A549 (cell line): ENCODE data around the gene PDGFD. TPM values are rescaled to one million over a fixed set of nuclear protein-coding genes. Genes with fewer than 3 reads are reported as not detected.

ENCODE experiments used
- ATAC-seq, 2 experiments: fragments of 200-7000 bp in 1 of 2; fragments of >200 bp in 1 of 2; cut with Nextera tagmentation in 1 of 2; cut with Tn5 transposase in 1 of 2; 3 replicates each; pipeline versions ENCODE4 v1.8.0 to v1.9.1; 2018 to 2020; ENCODE audit warnings: mild to moderate bottlenecking in 1 of 2, moderate library complexity in 1 of 2
- CTCF ChIA-PET: fragments of 300-600 bp; sonication (Branson Sonifier 250); formaldehyde crosslinking; extraction: SDS; loops from one replicate; lab custom pipeline; 2021; ENCODE audit warnings: antibody characterized with exemption, inconsistent platforms; lab: Yijun Ruan, JAX
- POLR2A ChIA-PET: fragments of 350-600 bp; formaldehyde crosslinking; extraction: SDS; loops from one replicate; lab custom pipeline; 2021; ENCODE audit warnings: antibody characterized with exemption, inconsistent platforms; lab: Yijun Ruan, JAX
- DNase-seq, 2 experiments: peaks; one replicate each; pipeline versions ENCODE4 v3.0.0 to v3.0.0-alpha.2; 2011 to 2016; ENCODE audit warnings: low read depth in 1 of 2, low spot score in 1 of 2
- FAIRE-seq: peaks from 2 replicates; lab custom pipeline; 2011; peaks lifted over from hg19 to GRCh38; lab: Jason Lieb, UNC
- H3K27ac ChIP-seq, 2 experiments: fragments of >200 bp; sonication (Bioruptor Twin); formaldehyde crosslinking; 3 replicates each; pipeline ENCODE4 v1.5.1; 2016 to 2017
- H3K4me1 ChIP-seq: fragments of >200 bp; sonication (Bioruptor Twin); formaldehyde crosslinking; 3 replicates; pipeline ENCODE4 v1.6.1; 2016
- H3K4me2 ChIP-seq: fragments of >200 bp; sonication (Bioruptor Twin); formaldehyde crosslinking; 3 replicates; pipeline ENCODE4 v1.6.1; 2016
- H3K4me3 ChIP-seq: fragments of >200 bp; sonication (Bioruptor Twin); formaldehyde crosslinking; 3 replicates; pipeline ENCODE4 v1.5.1; 2016
- H3K9me3 ChIP-seq: fragments of >200 bp; sonication (Bioruptor Twin); formaldehyde crosslinking; 3 replicates; pipeline ENCODE4 v1.6.1; 2016
- ATOH8 ChIP-seq: fragments of 250-450 bp; sonication (Bioruptor Pico); IDR thresholded peaks from 2 replicates; pipeline ENCODE4 v1.5.0; 2020; ENCODE audit warnings: low read depth, mild to moderate bottlenecking, moderate library complexity
- BCL3 ChIP-seq: fragments of >200 bp; sonication (Bioruptor Twin); formaldehyde crosslinking; IDR thresholded peaks from 3 replicates; pipeline ENCODE4 v1.6.1; 2016
- CEBPB ChIP-seq, 2 experiments: fragments of >200 bp in 1 of 2; sonication (Bioruptor Twin) in 1 of 2; formaldehyde crosslinking in 1 of 2; IDR thresholded peaks; 2 replicates each; pipeline ENCODE4 v1.6.1; 2012 to 2016
- EHF ChIP-seq: fragments of 250-450 bp; sonication (Bioruptor Pico); IDR thresholded peaks from 2 replicates; pipeline ENCODE4 v1.5.0; 2020; ENCODE audit warnings: mild to moderate bottlenecking
- ESRRA ChIP-seq: fragments of 150-350 bp; IDR thresholded peaks from 2 replicates; pipeline ENCODE4 v1.6.1; 2014; ENCODE audit warnings: mild to moderate bottlenecking, low read length, borderline replicate concordance
- FOSB ChIP-seq: fragments of 250-450 bp; sonication (Bioruptor Pico); IDR thresholded peaks from 2 replicates; pipeline ENCODE4 v1.5.0; 2020; ENCODE audit warnings: mild to moderate bottlenecking, moderate library complexity
- FOSL2 ChIP-seq, 2 experiments: fragments of 450-650 bp in 1 of 2; fragments of >200 bp in 1 of 2; sonication (Bioruptor Twin) in 1 of 2; formaldehyde crosslinking; IDR thresholded peaks; 2 replicates each; pipeline versions ENCODE4 v1.5.0 to v1.6.1; 2016 to 2020; ENCODE audit warnings: mild to moderate bottlenecking in 1 of 2, moderate library complexity in 1 of 2
- GATA3 ChIP-seq: IDR thresholded peaks from 2 replicates; pipeline ENCODE4 v1.6.1; 2012; ENCODE audit warnings: borderline replicate concordance
- HEYL ChIP-seq: fragments of 250-450 bp; sonication (Bioruptor Pico); IDR thresholded peaks from 2 replicates; pipeline ENCODE4 v1.8.0; 2021; ENCODE audit warnings: mild to moderate bottlenecking, moderate library complexity
- HOXB13 ChIP-seq: fragments of 250-450 bp; sonication (Bioruptor Pico); IDR thresholded peaks from 2 replicates; pipeline ENCODE4 v1.5.0; 2020; ENCODE audit warnings: low read depth, mild to moderate bottlenecking, moderate library complexity
- JUNB ChIP-seq: fragments of >200 bp; sonication (Bioruptor Twin); formaldehyde crosslinking; IDR thresholded peaks from 2 replicates; pipeline ENCODE4 v1.6.1; 2016
- SMC3 ChIP-seq: fragments of >200 bp; sonication (Bioruptor Twin); formaldehyde crosslinking; IDR thresholded peaks from 3 replicates; pipeline ENCODE4 v1.6.1; 2018; ENCODE audit warnings: inconsistent platforms
- USF2 ChIP-seq: fragments of 450-650 bp; IDR thresholded peaks from 2 replicates; pipeline ENCODE4 v1.6.1; 2014; ENCODE audit warnings: antibody characterized with exemption
- ZC3H11A ChIP-seq: fragments of 450-650 bp; IDR thresholded peaks from 2 replicates; pipeline ENCODE4 v1.6.1; 2014; ENCODE audit warnings: antibody characterized with exemption, mild to moderate bottlenecking
- ZFP36 ChIP-seq: fragments of 450-650 bp; IDR thresholded peaks from 2 replicates; pipeline ENCODE4 v1.6.1; 2014; ENCODE audit warnings: borderline replicate concordance; ENCODE audit not compliant: partially characterized antibody
- ZSCAN20 ChIP-seq: fragments of 250-450 bp; sonication (Bioruptor Pico); IDR thresholded peaks from 2 replicates; pipeline ENCODE4 v1.8.0; 2022; ENCODE audit warnings: mild to moderate bottlenecking, moderate library complexity
- WGBS: methylation state at CpG from one replicate; pipeline ENCODE4 v1.1.6; 2017; ENCODE audit errors: missing lambda C conversion rate; 5-methylcytosine and 5-hydroxymethylcytosine counted together
- polyA plus RNA-seq, 4 experiments: library from polyadenylated mRNA; depleted of rRNA in 3 of 4; stranded (reverse); fragments of >200 nt; fragmentation: RNase III in 1 of 4; extraction: RNeasy Plus Mini Kit Qiagen cat#74134 plus additional on column Dnase treatment in 1 of 4; gene quantifications; 2 replicates in 3 of 4; 3 replicates in 1 of 4; pipeline ENCODE4 v1.2.3, GENCODE V29; 2011 to 2017

Gene PDGFD
- polyA plus RNA-seq, 2 of the 4 experiments (the other 2 are of a cell fraction): 11.1 to 29.7 TPM

- peak in 1 of 2 experiments; percentile 39 for DNase-seq
- H3K4me1 ChIP-seq: peaks cover 21% of the 10 kb centered on the region; the same call in 2 of the 3 replicates
- ChIA-PET CTCF (no interaction called here), POLR2A (no interaction called here)
- peak in 1 of 2 experiments; percentile 57; a peak in 3 of 6 replicates for ATAC-seq
- H3K9me3 ChIP-seq: no peaks in the 10 kb centered on the region
- FAIRE-seq: no peak
- 35% methylated on average over 3 of the region's 3 CpGs for WGBS
- H3K4me2 ChIP-seq: peak overlapping the region; percentile 23; the same call in 2 of the 3 replicates
- TF ChIP-seq CEBPB (IDR thresholded peaks at IDR 0.05) (peak in 1 of 2 experiments; percentile 70; a peak in 2 of 4 replicates), GATA3 (peak; percentile 55; the same call in 1 of the 2 replicates), ZC3H11A (no peak)
- no peak overlapping the region for H3K4me3 ChIP-seq
- peak overlapping the region; percentile 49 to 75; a peak in 4 of 6 replicates for H3K27ac ChIP-seq
Observed at GRCh38 chr11:103959279-103959942, 204.5 kb downstream of the PDGFD start.

GRCh38 chr11:103958475-103959215, 205.3 kb downstream of the PDGFD start:
- H3K27ac ChIP-seq: peak overlapping the region; percentile 13 to 75; a peak in 4 of 6 replicates
- FAIRE-seq (no peak), ATAC-seq (no peak), DNase-seq (no peak)
- POLR2A ChIA-PET: no interaction called here
- H3K4me3 ChIP-seq: no peak overlapping the region
- H3K4me2 ChIP-seq: no peak overlapping the region; the same call in 2 of the 3 replicates
- 87% methylated on average over 5 of the region's 5 CpGs for WGBS
- peaks cover 26% of the 10 kb centered on the region for H3K4me1 ChIP-seq
- no peaks in the 10 kb centered on the region for H3K9me3 ChIP-seq
- TF ChIP-seq SMC3 (no peak), ATOH8 (CRISPR knock-in tag) (no peak), ZSCAN20 (CRISPR knock-in tag) (no peak), CEBPB (IDR thresholded peaks at IDR 0.05) (no peak), JUNB (no peak), BCL3 (no peak), HEYL (no peak), HOXB13 (CRISPR knock-in tag) (no peak), FOSB (CRISPR knock-in tag) (no peak)
- TF ChIP-seq, all 56 proteins: peak for 0
- CTCF ChIA-PET: interaction anchor here (1.2 kb wide), 1 partner anchor 9 kb away, joined by 4 read pairs; no protein-coding TSS in a partner anchor

- Histone ChIP-seq H3K27ac (no peak overlapping the region), H3K9me3 (no peaks in the 10 kb centered on the region), H3K4me2 (no peak overlapping the region), H3K4me3 (no peak overlapping the region), H3K4me1 (peaks cover 12% of the 10 kb centered on the region; the same call in 2 of the 3 replicates)
- no peak for FAIRE-seq
- 66% methylated on average over 5 of the region's 5 CpGs for WGBS
- DNase-seq: no peak
- POLR2A ChIA-PET: no interaction called here
- CTCF ChIA-PET: interaction anchor here (0.7 to 0.8 kb wide), 2 partner anchors 124 to 210 kb away, joined by 3 read pairs; partner anchors contain the start of gene PDGFD
- ATAC-seq: no peak
- TF ChIP-seq ZFP36: no peak
- no peak for TF ChIP-seq FOSL2 (IDR thresholded peaks at IDR 0.05)
- TF ChIP-seq FOSL2 (CRISPR knock-in tag; IDR thresholded peaks at IDR 0.05): no peak
- TF ChIP-seq USF2: no peak
- no peak for TF ChIP-seq EHF (CRISPR knock-in tag)
- no peak for TF ChIP-seq ESRRA
Observed at GRCh38 chr11:103953797-103954486, 210.0 kb downstream of the PDGFD start.
